ENCODE measurements around the gene EPHA3.
"Not testable (repeated sequence)": the region's sequence is repeated elsewhere in the genome, so short reads cannot be mapped to it uniquely, and the experiment has no call there.

Gene EPHA3

GRCh38 chr3:89297199-89297598 is 189.8 kb downstream of the EPHA3 start:
- DNase-seq, result no peak

GRCh38 chr3:89300526-89300925 is 193.1 kb downstream of the EPHA3 start:
- no peak for DNase-seq

GRCh38 chr3:89300981-89301380 is 193.6 kb downstream of the EPHA3 start:
- no peak for DNase-seq

GRCh38 chr3:89303701-89304100 is 196.3 kb downstream of the EPHA3 start:
- DNase-seq, result no peak

GRCh38 chr3:89306540-89306939 is 199.1 kb downstream of the EPHA3 start:
- no peak for DNase-seq

- DNase-seq, result no peak
Observed at GRCh38 chr3:89311581-89311980, 204.2 kb downstream of the EPHA3 start.

- no peak for DNase-seq
Observed at GRCh38 chr3:89312141-89312540, 204.7 kb downstream of the EPHA3 start.

- DNase-seq, result no peak
Observed at GRCh38 chr3:89314454-89315098, 207.2 kb downstream of the EPHA3 start.

GRCh38 chr3:89315750-89316470 is 208.5 kb downstream of the EPHA3 start:
- no peak for DNase-seq

- DNase-seq, result no peak
Observed at GRCh38 chr3:89320186-89320585, 212.8 kb downstream of the EPHA3 start.

- DNase-seq, result no peak
Observed at GRCh38 chr3:89326997-89327396, 219.6 kb downstream of the EPHA3 start.

- DNase-seq, result no peak
Observed at GRCh38 chr3:89332386-89332785, 225.0 kb downstream of the EPHA3 start.

- DNase-seq, result no peak
Observed at GRCh38 chr3:89332793-89333192, 225.4 kb downstream of the EPHA3 start.

- no peak for DNase-seq
Observed at GRCh38 chr3:89335693-89336092, 228.3 kb downstream of the EPHA3 start.

- no peak for DNase-seq
Observed at GRCh38 chr3:89340408-89340807, 233.0 kb downstream of the EPHA3 start.

GRCh38 chr3:89344076-89344475 is 236.7 kb downstream of the EPHA3 start:
- no peak for DNase-seq

GRCh38 chr3:89350935-89351334 is 243.5 kb downstream of the EPHA3 start:
- DNase-seq, result not testable (repeated sequence)

GRCh38 chr3:89353465-89353864 is 246.0 kb downstream of the EPHA3 start:
- no peak for DNase-seq

GRCh38 chr3:89358281-89358680 is 250.9 kb downstream of the EPHA3 start:
- DNase-seq, result no peak

GRCh38 chr3:89360156-89360555 is 252.7 kb downstream of the EPHA3 start:
- DNase-seq, result no peak

- no peak for DNase-seq
Observed at GRCh38 chr3:89362496-89362895, 255.1 kb downstream of the EPHA3 start.

GRCh38 chr3:89363171-89363570 is 255.8 kb downstream of the EPHA3 start:
- no peak for DNase-seq

GRCh38 chr3:89364314-89364713 is 256.9 kb downstream of the EPHA3 start:
- DNase-seq, result no peak

GRCh38 chr3:89367166-89367565 is 259.7 kb downstream of the EPHA3 start:
- no peak for DNase-seq

- no peak for DNase-seq
Observed at GRCh38 chr3:89368846-89369245, 261.4 kb downstream of the EPHA3 start.

Measured in stimulated activated naive CD4-positive, alpha-beta T cell treated with Interleukin-2 at 50 U/mL for 16 hours (primary cell).